Right hindlimb (tissue), 1 donor: Measurements from ENCODE around the gene NFRKB.

Experiments
- DNase-seq: peaks from one replicate; pipeline ENCODE4 v3.0.0-alpha.2; 2018

Gene NFRKB

DNA sequence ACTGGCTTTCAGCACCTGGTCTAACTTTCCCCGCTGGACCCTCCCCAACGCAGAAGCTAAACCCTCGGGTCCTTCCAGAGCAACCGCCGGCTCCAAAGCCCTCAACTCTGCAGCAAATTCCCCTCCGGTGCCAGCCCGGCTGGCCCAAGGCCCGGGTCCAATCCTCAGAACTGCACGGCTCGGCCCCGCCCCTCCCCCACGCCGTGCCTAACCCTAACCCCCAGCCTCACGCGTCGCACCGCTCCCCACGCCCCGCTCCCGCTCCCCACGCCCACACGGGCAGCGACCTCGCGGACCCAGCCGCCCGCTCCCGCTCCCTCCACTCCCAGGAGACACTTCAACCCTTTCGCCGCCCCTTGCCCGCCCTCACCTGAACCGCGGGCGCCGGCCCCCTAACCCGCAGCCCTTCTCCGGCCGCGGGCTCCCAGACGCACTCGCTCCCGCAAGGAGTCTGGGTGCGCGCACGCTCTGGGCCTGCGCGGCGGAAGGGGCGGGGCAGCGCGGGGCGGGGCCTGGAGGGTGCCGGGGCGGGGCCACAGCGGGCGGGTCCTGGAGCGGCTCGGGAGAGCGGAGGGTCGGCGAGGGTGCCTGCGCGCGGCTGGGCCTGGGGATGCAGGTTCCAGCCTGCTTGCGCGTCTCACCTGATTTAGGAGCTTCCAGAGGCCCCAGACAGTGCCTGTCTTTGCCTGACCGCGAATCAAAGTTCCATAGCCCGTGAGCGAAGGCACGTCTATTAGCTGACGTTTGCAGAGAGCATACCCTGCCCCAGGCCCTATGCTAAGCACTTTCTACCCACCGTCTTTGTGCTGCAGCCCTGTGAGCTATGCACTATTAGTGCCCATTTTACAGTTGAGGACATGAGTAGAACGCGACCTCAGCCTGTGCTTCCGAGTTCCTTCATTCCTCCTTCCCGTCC lies at the start of gene NFRKB:
Gene NFRKB, minus strand, starts transcription at position 453 of the 916 bp plus-strand sequence. CDS start 2,729 bp downstream, outside the sequence.
- peak; percentile 92 for DNase-seq

DNA sequence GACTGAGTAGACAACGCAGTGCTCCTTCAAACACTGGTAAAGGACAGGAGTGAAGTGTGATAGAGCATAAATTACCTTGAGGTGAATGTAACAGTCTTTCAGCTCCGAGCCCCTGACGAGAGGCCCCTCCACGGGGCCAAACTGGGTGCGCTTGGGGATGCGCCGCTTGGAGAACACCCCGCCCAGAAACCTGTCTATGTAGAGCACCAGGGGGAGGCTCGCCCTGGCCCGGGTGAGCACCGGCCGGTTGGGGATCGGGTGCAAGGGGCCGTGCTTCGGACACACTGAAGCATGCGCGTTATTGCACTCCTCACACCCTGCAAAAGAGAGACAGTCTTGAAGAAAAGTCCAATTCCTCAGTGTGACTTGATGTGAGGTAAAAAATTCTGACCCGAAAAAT lies 49.3 kb upstream of the NFRKB start:
- DNase-seq: no peak

DNA sequence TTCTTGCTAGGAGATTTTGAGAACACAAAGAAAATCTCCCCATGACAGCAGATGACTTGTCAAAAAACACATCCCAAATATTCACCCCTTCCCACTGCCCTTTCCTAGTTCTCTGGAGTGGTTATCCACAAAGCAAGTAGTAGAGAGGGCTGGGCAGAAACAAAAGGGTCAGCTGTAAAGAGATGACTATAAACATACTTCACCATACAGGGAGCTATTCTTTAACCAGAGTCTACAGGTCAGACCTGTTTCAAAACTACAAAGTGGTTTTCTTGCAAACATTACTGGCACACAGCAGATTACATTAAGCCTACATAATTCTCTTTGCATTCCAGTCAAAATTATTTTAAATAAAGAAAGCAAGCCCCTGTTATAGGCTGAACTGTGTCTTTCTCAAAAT lies 47.7 kb upstream of the NFRKB start:
- DNase-seq: no peak

DNA sequence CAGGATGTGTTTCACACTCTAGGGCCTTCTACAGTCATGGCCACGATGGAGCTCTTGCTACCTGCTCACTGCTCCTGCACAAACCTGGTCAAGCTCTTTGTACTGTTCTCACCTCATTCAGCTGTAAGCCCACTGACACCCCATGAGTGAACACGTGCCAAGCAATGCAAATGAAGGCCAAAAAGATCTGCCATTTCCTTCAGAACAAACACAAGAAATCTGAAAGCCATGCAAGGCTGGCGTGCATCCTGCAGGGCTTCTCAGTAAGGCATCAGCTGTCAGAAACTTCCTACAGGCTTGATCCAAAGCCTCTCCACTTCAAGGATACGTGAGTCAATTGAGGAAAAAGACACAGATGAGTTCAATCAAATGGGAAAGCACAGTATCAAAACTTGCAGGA lies 44.1 kb upstream of the NFRKB start:
- no peak for DNase-seq

DNA sequence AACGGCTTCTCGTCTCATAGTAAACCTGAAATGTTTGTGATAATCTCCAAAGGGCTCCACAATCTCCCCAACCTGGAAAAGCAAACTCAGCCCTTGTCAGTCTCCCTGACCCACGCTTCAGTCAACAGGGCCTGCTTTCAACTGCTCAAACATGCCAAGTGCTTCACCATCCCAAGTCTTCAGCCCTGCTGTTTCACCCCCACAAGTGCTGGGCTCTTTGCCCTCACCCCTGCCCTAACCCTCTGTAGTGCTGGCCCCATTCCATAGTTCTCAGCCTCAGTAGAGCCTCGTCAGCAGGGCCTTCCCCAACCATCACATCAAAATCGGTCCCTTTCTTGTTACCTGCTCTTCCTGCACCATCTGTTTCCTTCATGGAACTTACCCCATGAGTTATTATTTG lies 43.4 kb upstream of the NFRKB start:
- no peak for DNase-seq

DNA sequence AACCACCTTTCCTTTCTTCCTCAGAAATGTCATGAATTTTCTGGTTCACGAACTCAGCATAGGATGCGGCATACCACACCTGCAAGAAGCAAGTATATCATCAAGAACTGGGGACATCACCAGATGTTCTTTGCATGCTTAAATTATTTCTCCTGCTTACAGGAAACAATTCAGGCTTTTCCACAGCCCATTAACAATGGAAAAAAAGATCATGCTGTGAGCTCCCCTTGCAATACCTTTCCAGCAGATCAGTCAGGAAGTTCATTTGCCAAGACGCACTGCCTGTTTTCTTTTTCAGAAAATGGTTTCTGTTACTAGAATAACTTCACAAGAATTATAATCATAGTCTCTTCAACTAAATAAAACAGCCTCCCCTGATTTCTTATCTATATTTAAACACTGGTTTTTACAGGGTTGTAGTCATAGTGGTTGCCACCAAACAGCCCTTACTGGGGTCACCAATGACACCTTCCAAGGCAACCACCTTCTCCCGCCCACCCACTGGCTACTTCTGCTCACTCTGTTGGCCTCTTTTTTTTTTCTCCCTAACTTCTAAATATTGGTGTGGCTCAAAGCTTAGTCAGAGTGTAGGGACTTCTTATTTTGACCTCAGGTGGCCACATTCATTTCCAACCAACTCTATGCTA lies 42.3 kb upstream of the NFRKB start:
- DNase-seq: no peak

DNA sequence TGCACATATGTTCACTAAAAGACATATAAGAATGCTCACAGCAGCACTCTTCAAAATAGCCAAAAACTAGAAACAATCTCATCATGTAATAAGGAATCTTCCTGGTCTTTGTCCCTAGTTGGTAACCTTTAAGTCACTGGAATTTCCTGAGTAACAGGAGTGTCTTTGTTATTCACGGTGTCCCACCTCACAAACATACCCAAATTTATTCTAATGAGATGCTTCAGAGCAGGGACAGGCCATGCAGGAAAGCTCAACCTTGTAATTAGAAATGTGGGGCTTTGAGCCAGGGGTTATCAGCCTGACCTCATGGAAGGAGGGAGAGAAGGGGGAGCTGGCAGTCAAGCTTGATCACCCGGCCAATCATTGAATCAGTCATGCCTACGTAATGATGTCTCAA lies 40.3 kb upstream of the NFRKB start:
- DNase-seq: no peak

DNA sequence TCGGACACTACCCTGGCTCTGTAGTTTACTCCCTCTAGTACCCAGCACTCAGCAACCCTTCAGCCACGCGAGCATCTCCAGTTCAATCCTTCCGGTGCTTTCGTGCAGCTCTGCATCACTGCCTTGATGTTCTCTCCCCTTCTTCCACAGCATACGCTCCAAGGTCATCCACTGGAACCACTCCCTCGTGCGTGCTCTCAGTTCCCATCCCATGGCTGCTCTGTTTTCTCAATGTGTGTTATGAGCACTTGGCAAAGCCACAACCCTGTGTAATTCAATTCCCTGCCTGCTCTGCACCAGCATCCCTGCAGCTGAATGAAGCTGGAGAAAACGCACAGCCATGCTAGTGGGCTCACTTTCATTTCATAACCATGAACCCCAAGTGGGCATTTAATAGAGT lies 38.5 kb upstream of the NFRKB start:
- peak; percentile 58 for DNase-seq

DNA sequence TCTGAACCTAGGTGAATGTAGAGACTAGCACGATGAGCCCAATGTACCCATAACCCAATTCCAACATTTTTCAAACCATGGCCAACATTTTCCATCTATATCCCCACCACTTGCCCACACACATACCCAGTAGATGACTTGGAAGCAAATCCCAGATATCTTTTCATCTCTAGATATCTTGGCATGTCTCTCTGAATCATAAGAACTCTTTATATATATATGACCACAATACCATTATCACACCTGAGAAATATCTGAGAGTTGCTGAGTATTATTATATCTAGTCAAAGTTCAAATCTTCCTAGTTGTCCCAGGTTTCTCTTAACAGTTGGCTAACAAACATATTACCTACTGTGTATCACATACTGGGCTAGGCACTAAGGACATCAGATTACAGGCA lies 37.9 kb upstream of the NFRKB start:
- no peak for DNase-seq

DNA sequence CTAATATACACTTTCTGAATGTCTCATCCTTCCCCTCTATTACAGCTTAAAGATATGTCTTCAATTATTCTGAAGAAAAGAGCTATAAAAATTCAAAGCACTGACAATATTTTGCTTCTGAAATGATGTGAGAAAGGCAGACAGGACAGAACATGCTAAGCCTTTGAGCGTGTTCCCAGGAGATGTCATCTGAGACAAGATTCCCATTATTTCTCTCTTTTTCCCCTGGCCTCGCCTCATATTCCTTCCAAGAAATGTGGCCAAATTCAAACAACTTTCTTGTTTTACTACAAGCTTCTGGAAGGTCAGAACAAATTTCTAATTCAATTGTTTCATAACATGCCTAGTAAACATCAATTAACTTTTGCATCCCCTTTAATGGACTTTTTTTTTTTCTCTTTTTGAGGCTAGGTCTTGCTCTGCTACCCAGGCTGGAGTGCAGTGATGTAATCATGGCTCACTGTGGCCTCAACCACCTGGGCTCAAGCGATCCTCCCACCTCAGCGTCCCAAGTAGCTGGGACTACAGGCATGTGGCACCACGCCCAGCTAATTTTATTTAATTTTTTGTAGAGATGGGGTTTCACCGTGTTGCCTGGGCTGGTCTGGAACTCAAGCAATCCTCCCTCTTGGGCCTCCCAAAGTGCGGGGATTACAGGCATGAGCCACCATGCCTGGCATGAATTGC lies 37.1 kb upstream of the NFRKB start:
- no peak for DNase-seq

DNA sequence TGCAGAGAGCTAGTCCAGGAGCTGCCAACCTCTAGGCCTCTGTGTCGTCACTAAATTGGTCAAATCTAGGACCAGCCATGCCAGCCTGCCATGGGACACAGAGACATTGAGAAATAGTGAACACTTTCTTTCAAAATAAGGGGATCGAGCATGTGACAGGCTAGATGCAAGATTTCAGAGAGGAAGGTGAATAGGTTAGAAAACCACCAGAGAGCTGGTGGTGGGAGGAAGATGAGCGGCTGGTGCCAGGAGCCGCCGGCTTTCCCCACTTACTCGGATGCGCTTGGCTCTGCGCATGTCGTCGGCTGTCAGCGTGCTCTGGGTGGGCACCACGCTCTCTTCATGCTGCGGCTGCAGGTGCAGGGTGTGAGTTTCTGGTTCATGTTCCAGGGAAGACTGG lies 35.4 kb upstream of the NFRKB start:
- no peak for DNase-seq

DNA sequence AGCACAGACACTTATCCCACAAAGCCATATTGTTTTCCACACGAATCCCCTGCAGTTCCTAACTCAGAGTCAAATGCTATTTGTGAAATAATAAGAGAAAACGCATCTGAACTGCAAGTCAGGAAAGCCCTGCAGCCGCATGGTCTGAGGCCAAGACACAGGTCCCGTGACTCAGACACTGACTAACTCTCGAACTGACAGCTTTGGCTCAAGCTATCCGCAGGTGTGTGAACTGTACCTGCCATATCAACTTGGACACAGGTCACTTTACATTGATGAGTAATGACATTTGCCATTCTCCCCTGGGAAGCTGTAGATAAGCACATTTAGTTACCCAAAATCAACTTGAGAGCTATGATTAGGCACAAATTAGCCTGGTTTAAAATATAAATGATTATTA lies 34.9 kb upstream of the NFRKB start:
- no peak for DNase-seq

DNA sequence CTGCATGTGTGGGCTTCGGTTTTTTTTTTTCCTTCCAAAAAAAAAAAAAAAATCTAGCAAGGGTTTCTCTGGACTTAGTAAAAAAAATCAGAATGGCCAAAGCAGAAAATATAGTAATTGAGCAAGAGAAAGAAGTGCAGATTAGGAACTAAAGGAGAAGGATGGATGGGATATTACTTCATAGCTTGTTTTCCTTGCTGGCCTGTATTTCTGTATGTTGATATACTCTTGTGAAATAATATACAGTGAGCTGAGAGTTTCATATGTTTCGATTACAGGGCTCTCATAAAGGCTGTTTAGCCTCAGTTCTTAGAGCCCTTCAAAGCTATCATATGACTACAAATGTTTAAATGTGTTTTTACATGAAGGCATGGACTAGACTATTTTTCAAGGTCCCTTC lies 34.3 kb upstream of the NFRKB start:
- no peak for DNase-seq

DNA sequence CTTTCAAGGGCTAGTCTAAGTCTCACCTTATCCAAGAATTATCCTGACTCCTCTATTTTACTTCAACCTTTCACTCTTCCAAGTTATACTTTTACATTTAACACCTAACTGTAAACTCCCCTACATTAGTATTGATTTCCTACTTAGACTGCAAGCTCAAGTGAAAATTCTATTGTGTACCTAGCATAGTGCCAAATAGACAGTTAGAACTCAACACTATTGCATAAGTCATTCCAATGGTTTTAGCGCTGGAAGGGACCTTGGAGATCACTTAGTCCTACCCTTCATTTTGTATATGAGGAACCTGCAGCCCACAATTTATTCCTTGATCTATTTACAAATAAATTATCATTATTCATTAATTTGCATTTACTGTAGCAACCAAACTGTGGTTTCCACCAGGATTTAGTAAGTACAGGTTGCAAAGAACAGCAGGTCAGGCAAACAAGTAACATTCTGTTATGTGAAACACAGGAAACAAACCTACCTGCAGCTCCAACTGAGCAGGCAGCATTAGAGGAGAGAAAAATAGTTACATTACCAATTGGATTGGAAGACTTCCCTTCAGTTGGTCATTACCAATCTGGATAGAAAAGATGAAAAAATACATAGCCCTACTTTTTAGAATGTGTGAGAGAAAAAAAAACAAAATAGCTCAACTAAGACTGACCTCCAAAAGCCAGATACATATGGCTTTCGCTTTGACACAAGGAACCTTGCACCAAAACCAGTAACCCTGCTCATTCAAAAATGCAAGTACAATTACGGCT lies 33.7 kb upstream of the NFRKB start:
- DNase-seq: no peak

DNA sequence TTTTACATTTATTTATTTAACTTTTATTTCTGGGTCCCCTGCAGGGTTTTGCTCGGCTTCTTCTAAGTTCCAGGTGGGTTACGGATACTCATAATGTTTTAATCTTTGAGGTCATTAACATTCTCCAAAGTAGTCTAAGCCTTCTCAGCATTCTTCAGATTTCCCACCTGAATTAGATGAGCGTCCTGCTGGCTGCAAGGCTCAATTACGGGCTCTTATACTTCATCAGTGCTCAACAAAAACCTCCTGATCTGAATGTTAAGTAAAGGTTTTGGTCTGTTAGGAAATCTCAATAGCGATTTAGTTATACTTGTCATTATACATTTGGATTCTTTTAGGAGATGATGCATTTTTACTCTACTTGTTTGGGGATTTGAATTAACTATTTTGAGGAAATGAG lies 27.3 kb upstream of the NFRKB start:
- DNase-seq: no peak

DNA sequence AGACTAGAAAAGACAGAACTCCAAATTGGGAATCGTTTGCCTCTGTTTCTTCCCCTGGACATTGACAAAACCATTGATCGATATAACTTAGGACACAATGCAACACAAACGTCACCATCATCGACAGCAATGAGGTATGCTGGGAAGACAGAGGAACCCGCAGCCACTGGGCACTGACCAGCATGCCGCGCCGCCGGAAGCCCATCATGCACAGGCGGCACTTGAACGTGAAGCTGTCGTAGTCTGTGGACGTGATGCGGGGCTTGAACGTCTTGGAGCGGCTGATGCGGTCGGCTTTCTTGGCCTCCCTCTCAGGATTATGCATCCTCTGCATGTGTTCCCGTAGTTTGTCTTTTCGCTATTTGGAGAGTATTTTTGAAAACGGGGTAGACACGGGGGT lies 23.0 kb upstream of the NFRKB start:
- DNase-seq: no peak

DNA sequence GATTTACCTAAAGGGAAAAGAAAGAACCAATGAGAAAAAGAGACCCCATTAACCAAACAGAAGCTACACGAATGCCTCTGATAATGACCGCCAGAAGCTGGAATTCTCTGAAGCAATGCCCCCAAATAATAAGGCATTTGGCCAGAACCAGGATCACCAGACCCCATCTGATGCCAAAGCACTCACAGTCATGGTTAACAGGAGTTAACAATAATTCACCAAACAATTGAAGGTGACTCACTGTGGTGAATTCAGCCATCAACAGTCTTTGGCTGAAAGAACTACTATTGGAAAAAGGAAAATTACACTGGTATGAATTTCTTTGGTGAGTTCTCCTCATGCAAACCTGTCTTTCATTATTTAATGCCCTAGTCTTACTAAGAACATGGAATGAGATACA lies 21.9 kb upstream of the NFRKB start:
- DNase-seq: no peak

DNA sequence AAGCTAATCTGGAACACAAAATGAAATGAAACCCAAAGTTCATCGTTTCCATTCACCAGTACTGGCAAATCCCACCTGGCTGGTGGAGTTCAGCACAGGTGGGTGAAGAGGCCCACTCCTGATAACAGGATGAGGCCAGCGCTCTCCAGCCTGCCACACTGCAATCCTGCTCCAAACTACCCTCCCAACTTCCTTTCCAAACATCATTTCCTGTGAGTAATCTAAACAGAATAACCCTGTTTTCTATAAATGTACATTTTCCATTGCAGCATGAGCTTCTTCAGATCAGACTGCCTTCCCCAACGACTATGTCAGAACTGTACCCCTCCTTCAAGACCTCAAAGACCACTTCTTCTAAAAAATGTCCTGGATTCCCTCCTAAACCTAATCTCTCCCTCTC lies 15.9 kb upstream of the NFRKB start:
- no peak for DNase-seq

DNA sequence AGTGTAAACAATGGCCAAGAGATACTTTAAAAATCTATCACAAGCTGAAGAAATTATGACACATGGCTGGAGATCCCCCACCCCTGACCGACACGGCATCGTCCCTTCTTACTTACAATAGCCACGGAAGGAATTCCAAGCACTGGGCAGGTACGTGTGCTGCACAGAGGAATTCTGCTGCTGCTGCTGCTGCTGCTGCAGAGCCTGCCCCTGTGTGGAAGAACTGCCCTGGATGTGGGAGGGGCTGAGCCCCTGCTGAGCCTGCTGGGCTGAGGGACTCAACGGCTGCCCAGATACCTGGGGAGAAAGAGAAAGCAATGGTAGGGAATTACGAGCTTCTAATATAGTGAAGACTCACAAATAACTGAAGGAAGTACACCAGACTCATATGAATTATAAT lies 15.0 kb upstream of the NFRKB start:
- no peak for DNase-seq

DNA sequence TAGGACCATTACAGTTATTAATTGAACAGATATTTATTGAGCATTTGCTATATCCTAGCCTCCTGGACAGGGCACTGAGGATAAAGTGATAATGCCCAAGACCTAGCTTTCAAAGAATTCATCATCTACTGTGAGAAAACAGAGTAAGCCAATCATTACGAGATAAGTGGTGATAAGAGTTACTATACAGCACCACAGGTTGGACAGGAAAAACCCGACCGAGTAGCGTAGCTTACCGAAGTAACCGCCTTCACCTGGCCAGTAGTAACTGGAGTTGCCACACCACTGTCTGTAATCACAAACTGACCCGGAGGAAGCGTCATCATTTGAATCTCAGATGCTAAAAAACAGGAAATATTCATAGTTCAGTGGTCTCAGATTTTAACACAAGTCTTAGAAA lies 10.0 kb upstream of the NFRKB start:
- DNase-seq: no peak

DNA sequence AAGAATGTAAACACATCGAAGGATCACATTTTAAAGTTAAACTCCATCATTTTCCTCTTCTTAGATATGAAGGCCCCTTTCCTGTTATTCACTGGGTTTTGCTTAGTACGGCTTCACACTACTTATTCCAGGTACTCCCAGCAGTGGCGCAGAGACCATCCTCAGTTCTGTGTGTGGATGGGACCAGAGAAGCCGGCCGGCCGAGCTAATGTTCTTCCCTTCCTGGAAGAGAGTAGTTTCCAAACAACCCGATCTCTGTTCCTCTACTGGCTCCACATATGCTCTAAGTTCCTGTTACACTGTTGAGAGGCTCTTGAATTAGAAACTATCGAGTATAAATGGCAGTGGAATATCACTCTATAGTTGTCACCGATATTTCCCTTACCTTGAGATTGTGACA lies 684 bp upstream of the NFRKB start:
- DNase-seq: no peak

DNA sequence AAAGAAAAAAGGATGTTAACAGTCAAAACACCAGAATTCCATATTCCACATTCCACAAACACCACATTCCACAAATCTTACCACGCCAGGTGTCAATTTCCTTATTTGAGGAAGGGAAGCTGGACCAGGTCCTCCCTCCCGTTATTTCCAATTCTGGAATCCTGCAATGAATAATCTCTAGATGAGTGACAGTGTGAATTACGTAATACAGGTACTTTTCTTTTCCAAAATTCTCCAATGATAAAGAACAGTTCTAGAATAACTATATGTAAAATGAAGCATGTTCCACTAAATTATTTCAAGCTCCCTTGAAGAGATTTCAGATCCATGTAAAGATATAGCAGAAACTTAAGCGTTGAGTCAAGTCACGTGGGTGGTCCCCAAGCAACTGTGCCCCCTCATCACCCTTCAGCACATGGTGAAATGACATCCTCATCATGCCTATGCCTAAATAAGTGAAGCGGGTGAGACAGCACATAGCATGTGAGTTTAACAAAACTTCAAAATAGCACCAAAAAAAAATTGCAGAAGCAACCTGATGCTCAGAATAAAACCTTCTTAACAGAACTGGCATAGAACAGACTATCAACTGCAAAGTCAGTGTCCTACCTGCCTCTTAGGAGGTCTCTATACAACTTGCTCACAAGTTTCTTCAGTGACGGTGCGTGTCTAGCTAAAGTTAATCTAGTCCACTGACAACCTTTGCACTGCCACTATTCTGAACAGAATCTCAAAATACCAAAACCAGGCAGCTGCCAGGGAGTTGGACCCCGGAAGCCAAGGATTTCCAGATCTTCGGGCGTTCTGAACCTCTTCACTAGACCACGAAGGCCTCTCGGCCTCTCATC lies 876 bp downstream of the NFRKB start:
- DNase-seq: no peak
